Fibroblast of mammary gland (primary cell): ENCODE measurements around the gene DNAJC21.
"Not testable (repeated sequence)": the region's sequence is repeated elsewhere in the genome, so short reads cannot be mapped to it uniquely, and the experiment has no call there.

Source experiments
- DNase-seq: peaks from one replicate; pipeline ENCODE4 v3.0.0-alpha.2; 2010; ENCODE audit warnings: low read depth
- H3K4me3 ChIP-seq: 2 replicates; pipeline ENCODE4 v1.5.1; 2011; ENCODE audit warnings: low read depth, mild to moderate bottlenecking, low read length, moderate library complexity; ENCODE audit not compliant: control insufficient read depth
- CTCF ChIP-seq: conservative IDR thresholded peaks from 2 replicates; pipeline ENCODE4 v1.5.1; 2011; ENCODE audit warnings: low read depth, low read length, inconsistent platforms; ENCODE audit not compliant: control insufficient read depth, insufficient read depth

Gene DNAJC21

GRCh38 chr5:34968258-34968657, 38.9 kb downstream of the DNAJC21 start:
- H3K4me3 ChIP-seq: no peak overlapping the region
- no peak for TF ChIP-seq CTCF

DNA sequence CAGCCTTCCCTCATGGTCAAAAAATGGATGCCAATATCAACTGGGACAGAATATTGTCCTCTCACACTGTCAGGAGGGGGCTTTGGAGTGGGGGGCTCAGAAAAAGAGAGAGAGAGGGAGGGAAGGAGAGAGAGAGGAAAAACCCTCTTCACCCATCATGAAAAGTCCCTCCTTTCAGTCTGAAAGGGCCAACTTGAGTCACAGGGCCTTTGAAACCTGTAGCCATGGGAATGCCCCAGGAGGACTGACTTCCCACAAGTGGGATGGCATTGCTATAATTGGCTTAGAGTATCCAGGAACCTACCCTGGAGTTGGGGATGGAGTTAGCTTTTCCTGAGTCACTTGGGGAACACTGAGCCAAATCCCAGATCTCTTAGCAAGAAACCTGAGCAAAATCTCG, 41.2 kb downstream of the DNAJC21 start:
- peak; percentile 11 for DNase-seq
- no peak for TF ChIP-seq CTCF
- H3K4me3 ChIP-seq: no peak overlapping the region

More at GRCh38 chr5:34968258-34968657, 38.9 kb downstream of the DNAJC21 start:
- DNase-seq: no peak

DNA sequence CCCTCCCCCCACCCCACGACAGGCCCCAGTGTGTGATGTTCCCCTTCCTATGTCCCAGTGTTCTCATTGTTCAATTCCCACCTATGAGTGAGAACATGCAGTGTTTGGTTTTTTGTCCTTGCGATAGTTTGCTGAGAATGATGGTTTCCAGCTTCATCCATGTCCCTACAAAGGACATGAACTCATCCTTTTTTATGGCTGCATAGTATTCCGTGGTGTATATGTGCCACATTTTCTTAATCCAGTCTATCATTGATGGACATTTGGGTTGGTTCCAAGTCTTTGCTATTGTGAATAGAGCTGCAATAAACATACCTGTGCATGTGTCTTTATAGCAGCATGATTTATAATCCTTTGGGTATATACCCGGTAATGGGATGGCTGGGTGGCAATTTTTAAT, 42.3 kb downstream of the DNAJC21 start:
- not testable (repeated sequence) for H3K4me3 ChIP-seq, DNase-seq

DNA sequence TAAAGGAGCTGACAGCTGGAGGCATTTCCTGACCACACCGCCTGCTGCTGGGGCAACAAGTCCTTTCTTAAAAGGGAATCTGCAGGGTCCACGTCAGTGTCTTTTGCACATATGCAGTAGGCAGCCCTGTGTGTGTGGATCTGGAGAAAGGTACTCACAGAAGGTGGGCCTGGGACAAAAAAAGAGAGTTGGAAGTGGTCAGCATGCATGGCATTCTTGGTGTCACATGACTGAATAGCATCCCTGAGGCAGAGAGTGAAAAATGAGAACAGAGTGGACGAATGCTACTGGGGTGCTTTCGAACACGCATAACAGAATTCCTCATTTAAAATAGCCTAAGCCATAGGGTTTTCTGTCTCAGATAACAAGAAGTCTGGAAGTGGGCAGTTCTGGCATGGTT, 47.0 kb downstream of the DNAJC21 start:
- TF ChIP-seq CTCF: no peak
- DNase-seq: no peak
- H3K4me3 ChIP-seq: no peak overlapping the region

GRCh38 chr5:34977934-34978613, 48.7 kb downstream of the DNAJC21 start:
- DNase-seq: no peak
- no peak for TF ChIP-seq CTCF
- H3K4me3 ChIP-seq: no peak overlapping the region

DNA sequence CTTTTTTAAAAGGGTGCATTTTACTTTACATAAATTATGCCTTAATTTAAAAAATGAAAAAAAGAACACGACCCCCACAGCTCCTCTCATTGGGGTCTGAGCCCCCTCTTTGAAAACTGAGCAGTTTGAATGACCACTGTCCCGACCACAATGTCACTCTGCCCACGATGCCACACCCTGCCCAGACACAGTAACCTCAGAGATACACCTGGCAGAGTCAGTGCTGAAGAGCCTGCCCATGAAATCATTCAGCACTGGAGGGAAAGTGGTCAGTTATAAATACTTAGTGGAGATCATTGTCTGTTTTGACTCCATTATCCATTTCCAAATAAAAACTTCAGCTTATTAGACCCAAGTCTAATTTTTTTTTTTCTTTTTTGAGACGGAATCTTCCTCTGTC, 49.3 kb downstream of the DNAJC21 start:
- TF ChIP-seq CTCF: no peak
- DNase-seq: no peak
- H3K4me3 ChIP-seq: no peak overlapping the region

GRCh38 chr5:34982823-34983222, 53.5 kb downstream of the DNAJC21 start:
- DNase-seq: no peak
- no peak for TF ChIP-seq CTCF
- H3K4me3 ChIP-seq: no peak overlapping the region
